Parathyroid adenoma (tissue), 2 donors: ENCODE results near the gene DDX24.

Source experiments
- H2AFZ ChIP-seq: fragments of 300-600 bp; sonication (generic); one replicate; pipeline ENCODE4 v1.7.0; 2017; ENCODE audit warnings: antibody characterized with exemption, mild to moderate bottlenecking
- H3K27ac ChIP-seq: fragments of 300-600 bp; sonication (generic); one replicate; pipeline ENCODE4 v1.7.0; 2017
- H3K27me3 ChIP-seq: fragments of 300-600 bp; sonication (generic); one replicate; pipeline ENCODE4 v1.7.0; 2017; ENCODE audit warnings: low read length; ENCODE audit not compliant: control insufficient read depth, insufficient read depth
- H3K36me3 ChIP-seq: fragments of 300-600 bp; sonication (generic); one replicate; pipeline ENCODE4 v1.7.0; 2017; ENCODE audit warnings: low read length; ENCODE audit not compliant: control insufficient read depth, insufficient read depth
- H3K4me1 ChIP-seq: fragments of 300-600 bp; sonication (generic); one replicate; pipeline ENCODE4 v1.7.0; 2017; ENCODE audit warnings: control low read depth
- H3K4me2 ChIP-seq: fragments of 300-600 bp; sonication (generic); one replicate; pipeline ENCODE4 v1.7.0; 2017; ENCODE audit warnings: low read length
- H3K4me3 ChIP-seq: fragments of 300-600 bp; sonication (generic); one replicate; pipeline ENCODE4 v1.7.0; 2017; ENCODE audit warnings: low read depth, low read length
- H3K79me2 ChIP-seq: fragments of 300-600 bp; sonication (generic); one replicate; pipeline ENCODE4 v1.7.0; 2017; ENCODE audit warnings: control low read depth
- H3K9ac ChIP-seq: fragments of 300-600 bp; sonication (generic); one replicate; pipeline ENCODE4 v1.7.0; 2017; ENCODE audit warnings: mild to moderate bottlenecking
- H3K9me3 ChIP-seq: fragments of 300-600 bp; sonication (generic); one replicate; pipeline ENCODE4 v1.7.0; 2017; ENCODE audit warnings: low read length; ENCODE audit not compliant: control insufficient read depth
- CTCF ChIP-seq: fragments of 300-600 bp; sonication (generic); IDR thresholded peaks from one replicate; pipeline ENCODE4 v1.7.0; 2017; ENCODE audit warnings: antibody characterized with exemption, mild to moderate bottlenecking
- donor health status: primary hyperparathyroidism.

The DDX24 gene

GRCh38 chr14:94026173-94026888 is 54.7 kb downstream of the DDX24 start, which contains the start of gene OTUB2:
Gene OTUB2, plus strand, starts transcription at chr14:94026340. Its CDS starts 198 bp downstream, at chr14:94026538.
- H3K27ac ChIP-seq = no peak within 1 kb of the TSS
- peak within 1 kb of the TSS; percentile 68 for H2AFZ ChIP-seq
- TF ChIP-seq CTCF = no peak
- H3K9me3 ChIP-seq = no peaks in the 10 kb centered on the region
- H3K36me3 ChIP-seq = no peaks in the 10 kb centered on the region
- peak within 1 kb of the TSS; percentile 82 for H3K4me2 ChIP-seq
- H3K79me2 ChIP-seq = no peaks in the 10 kb centered on the region
- H3K9ac ChIP-seq = no peak within 1 kb of the TSS
- H3K27me3 ChIP-seq = no peaks in the 10 kb centered on the region
- peaks cover 3% of the 10 kb centered on the region for H3K4me1 ChIP-seq
- H3K4me3 ChIP-seq = peak within 1 kb of the TSS; percentile 59

- Histone ChIP-seq H3K4me2 (peak overlapping the region; percentile 82), H3K4me3 (peak overlapping the region; percentile 59), H3K27ac (no peak overlapping the region), H3K79me2 (no peaks in the 10 kb centered on the region), H3K27me3 (no peaks in the 10 kb centered on the region), H3K9ac (no peak overlapping the region), H3K4me1 (peaks cover 3% of the 10 kb centered on the region), H3K9me3 (no peaks in the 10 kb centered on the region), H3K36me3 (no peaks in the 10 kb centered on the region), H2AFZ (peak overlapping the region; percentile 68)
- TF ChIP-seq CTCF = no peak
These were observed 55.3 kb downstream of the DDX24 start for GRCh38 chr14:94025720-94026119.

- no peak overlapping the region for H3K27ac ChIP-seq
- no peak for TF ChIP-seq CTCF
- no peak overlapping the region for H3K4me3 ChIP-seq
- no peak overlapping the region for H3K4me2 ChIP-seq
- no peaks in the 10 kb centered on the region for H3K27me3 ChIP-seq
- H2AFZ ChIP-seq = no peak overlapping the region
- no peak overlapping the region for H3K9ac ChIP-seq
- no peaks in the 10 kb centered on the region for H3K9me3 ChIP-seq
- H3K4me1 ChIP-seq = peaks cover 3% of the 10 kb centered on the region
- no peaks in the 10 kb centered on the region for H3K79me2 ChIP-seq
- H3K36me3 ChIP-seq = no peaks in the 10 kb centered on the region
These were observed 56.5 kb downstream of the DDX24 start for GRCh38 chr14:94024549-94024948.

DNA sequence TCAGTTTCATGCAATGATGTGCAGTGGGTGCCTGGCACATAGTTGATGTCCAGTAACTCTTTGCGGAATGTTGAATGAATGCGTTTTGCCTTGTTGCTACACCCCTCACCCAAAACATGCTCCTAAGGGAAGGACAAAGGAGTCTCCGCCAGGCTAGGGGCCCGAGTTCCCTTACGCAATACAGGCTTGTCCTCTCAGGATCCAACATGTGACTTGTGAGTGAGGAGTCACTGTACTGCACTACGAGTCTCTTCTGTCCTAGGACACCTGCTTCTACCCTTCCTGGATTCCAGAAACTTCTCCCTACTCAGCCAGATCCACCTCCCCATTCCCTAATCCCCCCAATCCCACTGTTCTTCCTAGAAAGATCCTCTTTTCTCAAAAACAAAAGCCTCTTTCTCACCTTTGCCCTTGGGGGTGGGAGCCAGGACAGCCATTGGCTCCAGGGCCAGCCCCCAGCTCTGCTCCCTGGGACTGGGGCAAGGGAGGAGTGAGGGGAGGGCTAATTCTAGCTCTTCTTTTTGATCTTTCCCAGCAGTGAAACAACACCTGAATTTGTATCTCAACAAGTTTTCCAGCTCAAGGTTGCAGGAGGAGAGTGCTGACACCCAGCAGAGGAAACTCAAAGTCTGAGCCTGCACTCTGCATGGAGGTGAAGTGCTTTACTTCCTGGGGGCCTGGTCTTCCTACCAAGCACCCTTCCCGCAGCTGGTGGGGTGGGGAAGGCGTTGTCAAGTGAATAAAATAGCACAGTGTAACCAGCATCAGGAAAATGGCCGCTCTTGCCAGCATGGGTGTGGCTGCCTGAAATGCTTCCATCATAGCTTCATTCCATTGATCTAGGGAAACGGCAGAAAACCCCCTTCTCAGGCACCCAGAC is 58.2 kb downstream of the DDX24 start:
- Histone ChIP-seq H2AFZ (no peak overlapping the region), H3K4me1 (peaks cover 3% of the 10 kb centered on the region), H3K79me2 (no peaks in the 10 kb centered on the region), H3K9ac (no peak overlapping the region), H3K4me2 (no peak overlapping the region), H3K9me3 (no peaks in the 10 kb centered on the region), H3K27me3 (no peaks in the 10 kb centered on the region), H3K36me3 (no peaks in the 10 kb centered on the region), H3K27ac (no peak overlapping the region), H3K4me3 (no peak overlapping the region)
- no peak for TF ChIP-seq CTCF
